Measurements from ENCODE around the gene INTS3.

- TF ChIP-seq CTCF (IDR thresholded peaks at IDR 0.05; ENCODE audit: extremely low read depth in 1 of 2, insufficient read depth in 1 of 2, low read depth in 1 of 2, low read length in 2 of 2) (no peak), POLR2AphosphoS5 (IDR thresholded peaks at IDR 0.05; ENCODE audit: insufficient read depth, low read depth, low read length) (no peak), POLR2A (IDR thresholded peaks at IDR 0.05; ENCODE audit: low read depth, low read length) (no peak), EZH2 (IDR thresholded peaks at IDR 0.05; ENCODE audit: borderline replicate concordance, low read depth, low read length, severe bottlenecking) (no peak), MYC (IDR thresholded peaks at IDR 0.05; ENCODE audit: low read depth, low read length) (no peak), MAX (IDR thresholded peaks at IDR 0.05; ENCODE audit: insufficient read depth, insufficient read length) (no peak), JUN (IDR thresholded peaks at IDR 0.05; ENCODE audit: borderline replicate concordance, insufficient read depth, insufficient read length, low read depth) (no peak), GATA2 (IDR thresholded peaks at IDR 0.05; ENCODE audit: insufficient read depth, insufficient read length, low read depth, low read length) (no peak), FOS (IDR thresholded peaks at IDR 0.05; ENCODE audit: borderline replicate concordance, insufficient read depth, low read length) (no peak)
Observed at GRCh38 chr1:153792631-153793041, 64.8 kb downstream of the INTS3 start.
